DOHH2 (cell line): ENCODE measurements around the gene VKORC1.

Experiments used
- H3F3A ChIP-seq: fragments of 200-600 bp; sonication (generic), shearing (Covaris generic); 2 replicates; pipeline ENCODE4 v1.6.0; 2016; ENCODE audit warnings: antibody characterized with exemption, mild to moderate bottlenecking; ENCODE audit not compliant: control insufficient read depth, insufficient read depth
- H3K27ac ChIP-seq: fragments of 200-600 bp; sonication (generic); 2 replicates; pipeline ENCODE4 v1.5.1; 2014; ENCODE audit warnings: low read depth, mild to moderate bottlenecking, low read length, moderate library complexity
- H3K27me3 ChIP-seq: fragments of 200-600 bp; sonication (generic); 2 replicates; pipeline ENCODE4 v1.6.1; 2014; ENCODE audit warnings: mild to moderate bottlenecking, low read length, mixed read lengths; ENCODE audit not compliant: control insufficient read depth
- H3K36me3 ChIP-seq: fragments of 200-600 bp; sonication (generic); 2 replicates; pipeline ENCODE4 v1.6.1; 2014; ENCODE audit warnings: mild to moderate bottlenecking, low read length, moderate library complexity, mixed read lengths; ENCODE audit not compliant: control insufficient read depth
- H3K4me1 ChIP-seq: fragments of 200-600 bp; sonication (generic); 2 replicates; pipeline ENCODE4 v1.6.1; 2014; ENCODE audit warnings: mild to moderate bottlenecking, low read length, mixed read lengths; ENCODE audit not compliant: control insufficient read depth
- H3K4me2 ChIP-seq: fragments of 200-600 bp; sonication (generic); 2 replicates; pipeline ENCODE4 v1.6.0; 2014; ENCODE audit warnings: mild to moderate bottlenecking, low read length, moderate library complexity
- H3K4me3 ChIP-seq: fragments of 200-600 bp; sonication (generic); 2 replicates; pipeline ENCODE4 v1.5.1; 2014; ENCODE audit warnings: mild to moderate bottlenecking, low read length, mixed read lengths
- H3K79me2 ChIP-seq: fragments of 200-600 bp; sonication (generic); 2 replicates; pipeline ENCODE4 v1.6.1; 2014; ENCODE audit warnings: mild to moderate bottlenecking, low read length, mixed read lengths; ENCODE audit not compliant: control insufficient read depth
- H3K9me2 ChIP-seq: fragments of 200-600 bp; sonication (generic); replicated peaks from 2 replicates; pipeline ENCODE4 v1.6.1; 2014; ENCODE audit warnings: mild to moderate bottlenecking, low read length, mixed read lengths; ENCODE audit not compliant: control insufficient read depth
- H3K9me3 ChIP-seq: fragments of 200-600 bp; sonication (generic); 2 replicates; pipeline ENCODE4 v1.6.1; 2014; ENCODE audit warnings: antibody characterized with exemption, low read length, mixed read lengths; ENCODE audit not compliant: control insufficient read depth, insufficient read depth
- H4K20me1 ChIP-seq: fragments of 200-600 bp; sonication (generic); 2 replicates; pipeline ENCODE4 v1.6.0; 2014; ENCODE audit warnings: low read depth, mild to moderate bottlenecking, antibody characterized with exemption, low read length, moderate library complexity; ENCODE audit not compliant: control insufficient read depth, insufficient read depth
- EZH2phosphoT487 ChIP-seq: fragments of 200-600 bp; sonication (generic); IDR thresholded peaks from 2 replicates; pipeline ENCODE4 v1.6.1; 2017; ENCODE audit warnings: borderline replicate concordance, mild to moderate bottlenecking, antibody characterized with exemption, low read length, moderate library complexity, mixed read lengths
- TF ChIP-seq, protein P1 (sequence below): fragments of 200-600 bp; sonication (generic); IDR thresholded peaks from one replicate; pipeline ENCODE4 v1.5.1; 2014; ENCODE audit warnings: antibody characterized with exemption, mild to moderate bottlenecking, low read depth, low read length; ENCODE audit not compliant: poor library complexity, severe bottlenecking

The VKORC1 gene

DNA sequence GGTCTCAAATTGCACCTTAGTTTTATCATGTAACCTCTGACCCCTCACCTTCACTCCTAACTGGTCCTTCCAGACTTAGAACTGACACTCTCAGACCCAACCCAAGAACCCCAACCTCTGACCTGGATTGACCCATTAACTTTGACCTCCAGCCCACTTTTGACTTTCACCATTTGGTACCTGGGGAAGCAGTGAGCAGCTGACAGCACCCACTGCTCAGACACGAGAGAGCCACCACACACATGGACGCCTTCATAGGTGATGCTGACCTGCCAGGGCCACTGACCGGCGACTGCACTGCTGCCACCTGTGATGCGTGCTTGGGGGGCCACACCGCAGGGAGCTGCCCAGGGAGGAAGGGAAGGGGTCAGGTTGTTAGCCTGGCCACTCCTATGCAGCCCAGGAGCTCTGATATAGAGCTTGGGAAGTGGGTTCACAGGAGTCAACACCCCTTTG lies 38.5 kb upstream of the VKORC1 start:
- H3K9me3 ChIP-seq, result no peaks in the 10 kb centered on the region
- no peak overlapping the region for H3K4me2 ChIP-seq
- no peak for TF ChIP-seq EZH2phosphoT487
- TF ChIP-seq, protein P1, sequence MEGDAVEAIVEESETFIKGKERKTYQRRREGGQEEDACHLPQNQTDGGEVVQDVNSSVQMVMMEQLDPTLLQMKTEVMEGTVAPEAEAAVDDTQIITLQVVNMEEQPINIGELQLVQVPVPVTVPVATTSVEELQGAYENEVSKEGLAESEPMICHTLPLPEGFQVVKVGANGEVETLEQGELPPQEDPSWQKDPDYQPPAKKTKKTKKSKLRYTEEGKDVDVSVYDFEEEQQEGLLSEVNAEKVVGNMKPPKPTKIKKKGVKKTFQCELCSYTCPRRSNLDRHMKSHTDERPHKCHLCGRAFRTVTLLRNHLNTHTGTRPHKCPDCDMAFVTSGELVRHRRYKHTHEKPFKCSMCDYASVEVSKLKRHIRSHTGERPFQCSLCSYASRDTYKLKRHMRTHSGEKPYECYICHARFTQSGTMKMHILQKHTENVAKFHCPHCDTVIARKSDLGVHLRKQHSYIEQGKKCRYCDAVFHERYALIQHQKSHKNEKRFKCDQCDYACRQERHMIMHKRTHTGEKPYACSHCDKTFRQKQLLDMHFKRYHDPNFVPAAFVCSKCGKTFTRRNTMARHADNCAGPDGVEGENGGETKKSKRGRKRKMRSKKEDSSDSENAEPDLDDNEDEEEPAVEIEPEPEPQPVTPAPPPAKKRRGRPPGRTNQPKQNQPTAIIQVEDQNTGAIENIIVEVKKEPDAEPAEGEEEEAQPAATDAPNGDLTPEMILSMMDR, result no peak
- no peaks in the 10 kb centered on the region for H3K79me2 ChIP-seq
- H3K4me3 ChIP-seq, result no peak overlapping the region
- H3K36me3 ChIP-seq, result peaks cover 12% of the 10 kb centered on the region
- no peak overlapping the region for H3K27ac ChIP-seq
- H3K4me1 ChIP-seq, result no peaks in the 10 kb centered on the region
- H3K27me3 ChIP-seq, result no peaks in the 10 kb centered on the region
- H4K20me1 ChIP-seq, result no peaks in the 10 kb centered on the region
- no peaks in the 10 kb centered on the region for H3K9me2 ChIP-seq
- H3F3A ChIP-seq, result no peaks in the 10 kb centered on the region

DNA sequence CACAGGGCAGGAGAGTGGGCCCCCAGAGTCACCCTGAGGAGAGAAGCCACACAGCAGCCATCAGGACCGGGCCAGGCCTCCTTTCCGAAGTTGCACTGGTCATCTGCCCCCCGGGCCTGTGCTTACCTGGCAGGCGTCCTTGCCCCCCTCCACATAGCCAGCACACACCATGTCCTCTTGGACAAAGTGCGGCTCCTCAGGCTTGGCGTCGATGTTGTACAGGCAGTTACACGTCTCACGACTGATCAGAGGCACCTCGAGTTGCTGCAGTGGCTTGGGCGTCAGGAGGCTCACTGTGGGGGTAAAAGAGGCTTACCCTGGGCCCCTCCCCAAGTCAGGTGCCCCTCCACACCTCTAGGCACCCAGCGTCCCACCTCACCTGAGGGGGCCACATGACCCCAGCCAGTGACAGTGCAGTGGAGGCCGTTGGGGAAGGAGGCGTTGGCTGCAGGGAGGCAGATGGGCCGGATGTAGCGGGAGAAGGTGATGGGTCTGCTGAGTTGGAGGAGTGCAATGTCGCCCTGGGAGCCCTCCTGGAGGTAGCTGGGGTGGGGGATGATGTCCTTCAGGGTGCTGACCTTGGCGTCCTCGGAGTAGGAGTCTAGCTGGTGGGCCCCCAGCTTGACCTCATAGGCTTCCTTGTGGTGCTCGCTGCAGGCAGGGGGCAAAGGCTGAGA lies 37.8 kb upstream of the VKORC1 start:
- Histone ChIP-seq H3K27ac (no peak overlapping the region), H3K4me2 (no peak overlapping the region), H3K4me3 (no peak overlapping the region), H3K36me3 (peaks cover 12% of the 10 kb centered on the region), H4K20me1 (no peaks in the 10 kb centered on the region), H3K9me3 (no peaks in the 10 kb centered on the region), H3K79me2 (no peaks in the 10 kb centered on the region), H3K9me2 (no peaks in the 10 kb centered on the region), H3F3A (no peaks in the 10 kb centered on the region), H3K4me1 (no peaks in the 10 kb centered on the region), H3K27me3 (no peaks in the 10 kb centered on the region)
- no peak for TF ChIP-seq EZH2phosphoT487
- TF ChIP-seq, protein P1, result no peak

DNA sequence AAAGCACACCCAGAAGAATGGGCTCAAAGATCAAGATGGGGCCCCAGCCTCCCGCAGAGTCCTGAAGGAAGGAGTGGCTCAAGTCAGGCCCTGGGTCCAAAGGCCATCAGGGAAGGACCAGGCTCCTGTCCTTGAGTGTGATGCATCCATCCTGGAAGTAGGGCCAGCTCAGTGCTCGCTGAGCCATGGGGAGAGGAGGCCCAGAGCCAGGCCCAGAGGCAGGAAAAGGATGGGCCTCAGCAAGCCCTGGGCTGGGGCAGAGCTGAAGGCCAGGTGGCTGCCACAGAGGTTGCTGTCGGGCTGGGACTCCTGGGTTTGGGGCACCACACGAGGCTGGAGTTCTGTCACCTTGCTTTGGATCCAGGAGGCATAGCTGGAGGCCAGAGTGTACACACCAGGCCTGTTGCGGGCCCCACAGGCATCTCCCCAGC lies 37.3 kb upstream of the VKORC1 start:
- Histone ChIP-seq H3K9me2 (no peaks in the 10 kb centered on the region), H3K36me3 (peaks cover 18% of the 10 kb centered on the region), H3K4me1 (no peaks in the 10 kb centered on the region), H3K4me3 (no peak overlapping the region), H3K79me2 (no peaks in the 10 kb centered on the region), H3K4me2 (no peak overlapping the region), H3F3A (no peaks in the 10 kb centered on the region), H3K9me3 (no peaks in the 10 kb centered on the region), H3K27ac (no peak overlapping the region), H4K20me1 (no peaks in the 10 kb centered on the region), H3K27me3 (no peaks in the 10 kb centered on the region)
- TF ChIP-seq, protein P1, result no peak
- no peak for TF ChIP-seq EZH2phosphoT487
